Germinal center (tissue), 1 donor: ENCODE measurements around the gene LIAS.
"Not testable (repeated sequence)": the region's sequence is repeated elsewhere in the genome, so short reads cannot be mapped to it uniquely, and the experiment has no call there.

Experiments
- DNase-seq: peaks from one replicate; pipeline ENCODE4 v3.0.0; 2012; ENCODE audit warnings: mixed read lengths, low spot score

The LIAS gene

DNA sequence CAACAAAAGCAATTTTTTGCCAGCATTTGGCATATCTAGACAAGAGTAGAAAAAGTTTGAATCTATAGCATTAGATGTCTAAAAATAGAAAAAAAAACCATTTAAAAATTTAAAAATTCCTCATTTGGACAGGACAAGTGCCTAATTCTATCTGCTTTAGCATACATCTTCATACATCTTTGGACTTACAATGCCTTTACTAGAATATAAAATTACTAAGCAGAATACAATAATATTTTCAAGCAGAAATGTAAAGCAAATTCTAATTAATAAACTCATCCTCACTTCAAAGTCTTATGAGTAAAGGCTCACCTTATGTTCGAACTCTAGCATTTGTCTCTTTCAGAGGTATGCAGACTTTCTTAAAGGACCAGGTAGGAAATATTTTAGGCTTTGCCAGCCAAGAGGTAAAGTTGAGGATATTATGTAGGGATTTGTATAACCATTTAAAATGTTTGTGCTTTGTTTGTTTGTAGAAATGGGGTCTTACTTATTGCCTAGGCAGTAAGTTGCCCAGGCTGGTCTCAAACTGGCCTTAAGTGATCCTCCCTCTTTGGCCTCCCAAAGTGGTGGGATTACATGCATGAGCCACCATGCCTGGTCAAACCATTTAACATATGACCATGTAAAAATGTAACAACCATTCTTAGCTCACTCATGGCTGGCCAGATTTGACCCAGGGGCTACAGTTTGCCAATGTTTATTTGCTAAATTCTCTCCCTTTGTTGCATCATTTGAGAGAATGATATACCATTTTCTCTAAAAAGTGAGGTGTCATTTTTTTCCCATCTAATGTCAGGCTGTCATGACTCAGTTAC, 39.3 kb downstream of the LIAS start:
- DNase-seq, result no peak

GRCh38 chr4:39498727-39499020, 39.8 kb downstream of the LIAS start:
- DNase-seq, result no peak

DNA sequence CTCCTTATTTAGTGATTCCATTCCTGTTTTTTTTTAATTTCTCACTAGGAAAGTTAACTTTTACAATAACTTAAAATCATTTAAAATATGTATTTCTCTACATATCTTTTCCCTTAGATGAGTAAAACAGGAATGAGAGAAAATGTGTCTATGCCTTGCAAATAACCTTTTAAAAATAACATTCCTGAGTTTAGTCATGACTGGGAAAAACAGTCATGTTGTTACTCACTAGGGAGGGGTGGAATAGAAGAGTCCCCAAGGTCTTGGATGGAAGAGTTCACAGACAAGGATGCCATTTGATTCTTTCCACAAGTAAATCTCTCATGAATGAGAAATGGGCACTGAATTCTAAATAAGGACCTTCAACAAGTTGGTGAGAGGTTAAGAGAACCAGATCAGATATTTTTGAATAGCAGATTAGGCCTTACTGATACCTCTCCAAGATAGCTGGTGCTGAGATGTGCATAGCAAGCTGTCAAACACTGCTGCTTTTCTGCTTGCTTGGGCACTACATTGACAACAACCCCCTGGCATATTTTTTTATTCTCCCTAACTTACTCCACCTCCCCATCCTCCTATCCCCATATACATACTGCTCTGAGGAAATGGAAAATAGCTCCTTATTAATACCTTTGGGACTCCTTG, 43.3 kb downstream of the LIAS start:
- DNase-seq, result no peak

DNA sequence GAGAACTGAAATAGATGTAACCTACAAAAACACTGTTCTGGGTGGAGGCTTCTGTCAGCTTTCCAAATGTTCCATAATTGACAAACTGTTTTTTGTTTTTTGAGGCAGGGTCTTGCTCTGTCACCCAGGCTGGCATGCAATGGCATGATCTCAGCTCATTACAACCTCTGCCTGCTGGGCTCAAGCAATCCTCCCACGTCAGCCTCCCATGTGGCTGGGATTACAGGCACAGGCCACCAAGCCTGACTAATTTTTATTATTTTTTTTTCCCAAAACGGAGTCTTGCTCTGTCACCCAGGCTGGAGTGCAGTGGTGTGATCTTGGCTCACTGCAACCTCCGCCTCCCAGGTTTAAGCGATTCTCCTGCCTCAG, 43.8 kb downstream of the LIAS start:
- DNase-seq, result not testable (repeated sequence)

DNA sequence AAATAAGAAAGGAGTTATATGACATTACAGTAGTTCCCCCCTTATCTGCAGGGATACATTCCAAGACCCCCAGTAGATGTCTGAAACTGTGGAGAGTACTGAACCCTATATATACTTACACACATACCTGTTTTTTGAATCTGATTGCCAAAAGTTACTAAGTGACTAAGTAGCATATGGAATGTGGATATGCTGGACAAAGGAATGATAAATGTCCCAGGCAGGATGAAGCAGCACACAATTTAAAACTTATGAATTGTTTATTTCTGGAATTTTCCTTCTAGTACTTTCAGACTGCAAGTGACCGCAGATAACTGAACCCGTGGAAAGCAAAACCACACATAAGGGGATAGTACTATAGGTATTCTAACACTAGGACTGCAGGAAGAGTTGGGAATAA, 45.7 kb downstream of the LIAS start:
- no peak for DNase-seq

DNA sequence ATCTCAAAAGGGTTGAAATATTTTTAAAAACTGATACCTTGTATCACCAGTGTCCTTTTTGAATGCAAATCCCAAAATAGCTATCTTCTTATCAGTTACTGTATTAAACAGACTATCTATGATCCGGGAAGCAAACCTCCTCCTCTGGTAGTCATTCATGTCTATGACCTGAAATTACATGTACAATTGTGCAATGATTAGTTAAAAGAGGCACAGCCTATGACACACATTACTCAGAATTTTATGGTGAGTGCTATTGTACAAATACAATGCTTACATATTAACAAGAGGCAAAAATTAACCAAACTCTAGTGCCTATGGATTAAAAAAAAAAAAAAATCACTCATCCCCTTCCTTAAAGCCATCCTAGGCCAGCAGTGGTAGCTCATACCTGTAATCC, 46.7 kb downstream of the LIAS start:
- DNase-seq, result no peak

- DNase-seq, result no peak
These were observed 51.6 kb downstream of the LIAS start for GRCh38 chr4:39510348-39510929.

DNA sequence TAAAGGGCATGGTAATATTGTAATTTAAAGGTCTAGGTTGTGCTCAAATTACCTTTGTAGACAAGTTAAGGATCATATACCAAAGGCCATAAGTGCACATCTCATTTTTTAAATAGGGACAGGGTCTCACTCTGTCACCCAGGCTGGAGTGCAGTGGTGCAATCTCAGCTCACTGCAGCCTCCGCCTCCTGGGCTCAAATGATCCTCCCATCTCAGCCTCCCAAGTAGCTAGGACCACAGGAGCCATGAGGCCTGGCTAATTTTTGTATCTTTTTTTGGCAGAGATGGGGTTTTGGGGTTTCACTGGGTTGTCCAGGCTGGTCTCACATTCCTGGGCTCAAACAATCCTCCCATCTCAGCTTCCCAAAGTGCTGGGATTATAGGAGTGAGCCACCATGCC, 55.4 kb downstream of the LIAS start:
- DNase-seq, result not testable (repeated sequence)

- no peak for DNase-seq
These were observed 56.1 kb downstream of the LIAS start for GRCh38 chr4:39514888-39515401.

- DNase-seq, result not testable (repeated sequence)
These were observed 57.0 kb downstream of the LIAS start for GRCh38 chr4:39515669-39516401.

DNA sequence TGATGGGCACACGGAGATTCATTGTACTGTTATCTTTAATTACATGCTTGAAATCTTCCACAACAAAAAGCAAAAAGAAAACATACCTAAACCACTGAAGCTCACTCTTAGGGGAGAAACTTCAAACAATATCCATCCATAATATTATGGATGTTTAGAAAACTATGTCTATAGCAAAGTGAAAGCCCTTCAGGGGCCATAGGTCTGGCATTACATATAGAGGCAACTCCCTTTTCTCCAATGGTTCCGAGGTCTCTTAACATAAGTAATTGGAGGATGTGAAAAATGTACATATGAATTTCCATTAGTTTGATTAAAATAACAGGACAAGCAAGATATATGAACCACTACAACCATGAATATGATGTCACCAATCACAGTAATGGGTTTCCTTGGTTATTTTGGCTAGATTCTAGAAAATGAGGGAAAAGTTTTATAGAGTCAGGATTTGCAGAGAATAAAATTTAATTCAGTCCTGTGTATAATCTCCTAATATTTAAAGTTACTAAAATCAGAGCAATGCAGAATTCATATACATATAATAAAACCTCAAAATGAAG, 57.6 kb downstream of the LIAS start:
- DNase-seq, result no peak

- DNase-seq, result no peak
These were observed 59.6 kb downstream of the LIAS start for GRCh38 chr4:39518484-39518883.

DNA sequence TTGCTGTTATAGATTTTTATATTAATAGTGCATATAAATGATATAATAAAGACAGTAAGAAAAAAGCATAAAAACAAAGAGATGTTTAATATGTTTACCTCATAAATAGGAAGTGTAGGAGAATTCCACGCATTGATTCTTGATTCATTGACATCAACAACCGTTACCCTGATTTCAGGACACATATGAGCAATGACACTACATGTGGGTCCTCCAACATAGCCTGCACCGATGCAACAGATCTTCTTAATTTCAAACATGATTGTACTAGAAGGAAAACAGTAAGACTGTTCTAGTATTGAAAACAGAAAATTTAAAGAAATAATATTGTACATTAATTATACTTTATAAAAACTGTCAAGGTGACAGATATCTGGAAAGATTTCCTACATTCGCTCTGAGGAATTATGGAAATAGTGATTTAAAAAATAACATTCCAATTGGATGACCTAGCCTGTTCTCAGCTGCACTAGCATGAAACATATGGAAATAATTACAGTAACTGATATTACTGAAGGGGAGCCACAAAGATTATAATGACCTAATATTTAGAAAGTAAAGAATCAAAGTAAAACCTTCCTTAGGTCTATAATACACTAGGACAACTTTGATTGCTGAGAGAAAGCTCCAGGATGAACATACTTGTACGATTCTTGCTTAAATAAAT, 62.5 kb downstream of the LIAS start:
- DNase-seq, result no peak

- no peak for DNase-seq
These were observed 63.2 kb downstream of the LIAS start for GRCh38 chr4:39522068-39522467.

- DNase-seq, result no peak
These were observed 65.5 kb downstream of the LIAS start for GRCh38 chr4:39524161-39524957.

DNA sequence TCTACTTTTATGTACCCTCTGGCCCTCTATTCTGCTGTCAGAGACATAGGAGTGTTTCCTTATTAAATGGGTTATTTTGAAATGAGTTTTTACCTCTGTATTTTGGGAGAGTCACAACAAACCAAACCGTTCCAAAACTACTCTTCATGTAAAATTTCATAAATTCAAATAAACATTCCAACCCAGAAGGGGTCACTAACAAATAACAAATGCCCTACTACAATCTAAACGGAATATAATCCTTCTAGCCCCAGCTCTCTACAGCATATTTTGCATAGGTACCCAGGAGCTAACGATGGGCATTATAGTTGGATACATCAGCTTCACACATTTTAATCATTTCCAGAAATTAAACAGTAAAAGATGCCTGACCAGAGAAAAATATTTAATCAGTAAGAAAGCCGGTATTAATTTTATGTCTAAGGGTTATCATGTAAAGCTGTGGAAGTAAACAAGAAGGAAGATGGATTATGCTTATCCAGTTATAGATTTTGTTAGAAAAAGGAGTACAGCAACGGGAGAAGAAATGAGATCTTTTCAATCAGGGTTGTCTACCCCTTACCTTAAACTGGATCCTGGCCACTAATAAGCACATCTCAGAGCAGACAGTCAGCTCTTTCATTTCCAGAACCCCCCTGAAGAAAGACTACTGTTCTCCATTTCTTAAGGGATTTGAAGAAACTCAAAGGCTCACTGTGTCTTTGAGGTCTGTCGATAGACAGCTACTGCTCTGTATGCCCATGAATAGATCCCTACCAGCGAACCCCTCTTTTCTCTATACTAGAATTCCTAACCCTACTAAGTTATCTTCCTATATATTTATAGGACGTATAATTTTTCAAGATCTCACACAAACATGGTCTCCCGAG, 67.2 kb downstream of the LIAS start:
- DNase-seq, result peak; percentile 3

DNA sequence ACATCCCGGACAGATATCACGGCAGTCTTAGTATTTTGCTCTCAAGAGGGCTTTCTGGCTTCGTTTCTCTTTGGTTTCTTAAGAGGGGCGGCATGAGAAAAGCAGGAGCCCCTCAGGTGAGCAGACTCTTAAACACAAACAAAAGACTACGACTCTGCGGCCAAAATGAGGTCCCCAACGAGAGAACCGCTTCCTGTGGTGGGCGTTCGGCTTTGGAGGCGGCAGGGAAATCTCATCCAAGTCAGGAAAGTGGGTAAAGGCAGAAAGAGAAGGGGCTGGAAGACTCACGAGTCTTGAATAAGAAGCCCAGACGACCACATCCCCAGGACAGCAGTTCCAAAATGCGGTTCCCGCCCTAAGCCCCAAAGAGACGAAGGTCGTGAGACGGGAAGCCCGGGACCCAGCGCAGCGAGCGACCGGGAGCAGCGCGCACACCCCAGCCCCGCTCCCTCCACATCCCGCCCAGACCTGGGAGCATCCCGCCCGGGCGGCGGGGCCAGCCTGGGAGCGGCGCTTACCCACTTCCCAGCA, 68.0 kb downstream of the LIAS start:
- DNase-seq, result peak; percentile 37

- peak; percentile 98 for DNase-seq
These were observed 68.6 kb downstream of the LIAS start, which contains the start of gene UGDH for GRCh38 chr4:39527296-39528060. TSS of gene UGDH (minus strand) at chr4:39527439. CDS start at chr4:39521512, 5,927 bp downstream.

DNA sequence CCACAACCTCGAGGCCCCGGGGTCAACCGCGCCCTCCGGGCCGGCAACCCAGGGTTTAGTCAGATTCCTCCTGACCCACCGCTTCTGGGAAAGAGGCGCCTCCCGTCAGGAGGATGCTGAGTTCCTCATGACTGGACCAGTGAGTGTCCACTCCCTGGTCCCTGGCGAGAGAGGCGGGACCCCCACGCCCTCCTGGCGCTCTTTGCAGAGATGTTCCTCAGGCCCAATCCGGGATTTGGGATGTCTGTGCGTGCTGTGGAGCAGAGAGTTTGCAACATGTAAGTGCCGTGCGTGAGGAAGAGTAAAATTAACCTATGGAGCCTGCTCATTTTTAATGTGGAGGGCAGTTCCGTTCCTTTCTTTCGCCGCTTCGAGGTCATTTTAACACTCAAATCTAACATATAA, 69.2 kb downstream of the LIAS start:
- DNase-seq, result peak; percentile 59
